GM11168 (cell line): ENCODE results near the gene ZDHHC18.

Experiments used
- in situ Hi-C: fragments of 300-500 bp; cut with MboI; formaldehyde crosslinking; loops from one replicate; pipeline ENCODE4 v1.12.0; 2022; ENCODE audit warnings: low sequenced_read_pairs; ENCODE audit not compliant: unreplicated experiment

The ZDHHC18 gene

GRCh38 chr1:26889551-26890466 lies 63.3 kb downstream of the ZDHHC18 start, which contains the start of gene GPN2:
Gene GPN2 (minus strand): TSS chr1:26890283. CDS start chr1:26890096, 187 bp downstream.
- in situ Hi-C loops: no loop called here

GRCh38 chr1:26890467-26890796 lies 63.9 kb downstream of the ZDHHC18 start:
- in situ Hi-C loops: no loop called here

GRCh38 chr1:26894263-26894662 lies 67.8 kb downstream of the ZDHHC18 start:
- in situ Hi-C loops: no loop called here

- in situ Hi-C loops: no loop called here
Observed at GRCh38 chr1:26897351-26897750, 70.9 kb downstream of the ZDHHC18 start.

GRCh38 chr1:26900001-26900814 lies 73.7 kb downstream of the ZDHHC18 start, which contains the start of gene GPATCH3:
Gene GPATCH3 (minus strand): TSS chr1:26900467. CDS start chr1:26900442, 25 bp downstream.
- in situ Hi-C loops: no loop called here

GRCh38 chr1:26900815-26901511 lies 74.5 kb downstream of the ZDHHC18 start:
- in situ Hi-C loops: no loop called here
